KBM-7 (cell line): Measurements from ENCODE around the gene NCAM1.
"Not testable (repeated sequence)": the region's sequence is repeated elsewhere in the genome, so short reads cannot be mapped to it uniquely, and the experiment has no call there.

Experiments
- DNase-seq: peaks from one replicate; pipeline ENCODE4 v3.0.0-alpha.2; 2015
- in situ Hi-C: fragments of 300-500 bp; cut with MboI; formaldehyde crosslinking; loops from 2 replicates; pipeline ENCODE4 v1.14.3; 2020; ENCODE audit warnings: low sequenced_read_pairs, low pct_unique_long_range_greater_than_20kb, mixed read lengths

Gene NCAM1

DNA sequence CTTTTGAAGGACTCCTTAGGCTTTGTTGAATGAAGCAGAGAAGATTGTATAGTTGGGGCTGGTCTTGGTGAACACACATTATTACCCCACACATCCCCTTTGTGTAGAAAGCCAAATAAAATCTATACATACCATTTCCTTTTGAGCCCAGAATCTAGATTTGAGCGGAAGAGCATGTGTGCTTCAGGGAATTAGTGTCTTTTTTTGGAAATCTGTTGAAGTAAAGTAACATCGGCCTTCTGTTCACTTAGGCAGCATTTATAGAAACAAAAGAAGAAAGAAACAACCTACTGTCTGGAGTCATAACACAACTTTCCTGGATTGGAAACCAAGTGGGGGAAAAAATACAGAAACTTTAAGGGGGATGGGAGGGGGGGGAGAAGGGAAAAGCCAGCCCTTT, 315.2 kb downstream of the NCAM1 start:
- in situ Hi-C loops = no loop called here

DNA sequence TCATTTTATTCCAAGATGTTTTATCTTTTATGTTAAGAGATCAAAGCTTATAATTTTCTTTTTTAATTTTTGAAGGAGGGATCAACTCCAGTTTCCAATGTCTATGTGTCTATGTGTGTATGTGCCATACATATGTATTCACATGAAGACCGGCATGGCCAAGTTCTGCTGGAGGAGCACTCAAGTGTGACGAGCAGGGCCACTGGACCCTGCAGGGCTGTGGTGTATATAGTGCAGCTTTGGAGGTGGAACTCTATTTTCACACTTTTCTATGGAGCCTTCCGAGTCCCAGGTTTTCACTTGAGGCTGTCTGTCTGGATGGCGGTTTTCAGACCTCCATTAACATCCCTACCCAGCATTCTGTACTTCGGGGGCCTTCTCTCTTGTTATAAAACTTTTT, 316.7 kb downstream of the NCAM1 start:
- in situ Hi-C loops = no loop called here
- no peak for DNase-seq

More for the DNA sequence above, 315.2 kb downstream of the NCAM1 start:
- no peak for DNase-seq

- in situ Hi-C loops = no loop called here
- no peak for DNase-seq
Measured at GRCh38 chr11:113278481-113278880, 317.3 kb downstream of the NCAM1 start.

DNA sequence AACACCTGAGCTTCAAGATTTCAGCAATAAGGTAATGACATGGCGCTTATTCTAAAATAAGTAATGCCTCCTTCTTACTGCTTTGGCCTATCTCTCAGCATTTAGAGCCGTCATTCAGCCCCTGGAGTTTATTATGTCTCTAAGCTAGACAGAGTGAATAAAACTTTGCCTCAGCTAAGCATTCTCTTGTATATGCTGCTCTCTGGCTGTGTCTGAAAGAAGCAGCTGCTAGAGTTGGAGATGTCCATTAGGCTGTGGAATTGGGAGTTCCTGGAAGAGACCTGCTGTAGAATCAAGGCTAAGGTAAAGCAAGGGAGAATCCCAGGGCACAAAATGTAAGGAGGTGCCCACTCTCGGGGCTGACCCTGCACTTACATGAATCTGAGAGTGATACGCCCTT, 317.7 kb downstream of the NCAM1 start:
- DNase-seq = no peak

GRCh38 chr11:113279591-113279990, 318.4 kb downstream of the NCAM1 start:
- in situ Hi-C loops = no loop called here
- DNase-seq = no peak

More for the DNA sequence above, 317.7 kb downstream of the NCAM1 start:
- in situ Hi-C loops = no loop called here

GRCh38 chr11:113281052-113281725, 320.0 kb downstream of the NCAM1 start:
- in situ Hi-C loops = no loop called here
- no peak for DNase-seq

- DNase-seq = no peak
- in situ Hi-C loops = no loop called here
Measured at GRCh38 chr11:113282898-113283437, 321.7 kb downstream of the NCAM1 start.

DNA sequence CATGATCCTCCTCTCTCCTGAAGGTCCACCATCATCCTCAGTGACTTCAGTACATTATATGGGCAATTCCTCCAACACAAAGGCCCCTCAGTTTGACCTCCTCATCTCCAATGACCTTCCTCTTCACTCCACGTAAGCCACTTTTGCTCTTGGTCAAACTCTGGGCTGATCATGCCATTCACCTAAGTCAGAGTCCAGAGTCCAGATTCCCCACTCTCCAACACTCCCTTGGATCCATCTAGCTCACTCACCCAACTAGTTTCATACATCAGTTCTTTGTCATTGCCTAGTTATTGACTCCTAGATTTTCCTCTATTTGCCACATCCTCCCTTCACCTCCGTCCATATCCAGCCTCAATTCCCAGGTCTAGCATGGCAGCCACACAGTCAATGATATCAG, 322.7 kb downstream of the NCAM1 start:
- in situ Hi-C loops = no loop called here
- no peak for DNase-seq

DNA sequence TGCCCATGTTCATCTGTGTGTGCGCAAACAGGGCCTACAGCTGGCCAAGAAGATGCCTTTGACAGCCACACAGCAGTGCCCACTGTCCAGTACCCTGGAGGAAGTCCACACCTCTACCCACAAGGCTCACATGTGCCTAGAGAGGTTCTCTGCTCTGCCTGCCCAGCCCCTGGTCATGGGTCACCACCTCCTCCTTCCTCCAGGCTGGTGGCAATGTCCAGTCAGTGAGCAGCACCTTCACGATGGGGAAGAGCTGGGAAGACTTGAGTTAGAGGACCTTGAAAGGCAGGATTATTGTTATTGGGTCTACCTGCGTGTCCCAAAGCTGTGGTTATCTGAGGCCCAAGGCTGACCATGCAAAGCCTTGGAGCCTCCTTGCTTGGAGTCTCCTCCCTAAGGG, 324.8 kb downstream of the NCAM1 start:
- in situ Hi-C loops = no loop called here

GRCh38 chr11:113286509-113287497, 325.6 kb downstream of the NCAM1 start:
- in situ Hi-C loops = no loop called here
- DNase-seq = no peak

More for the DNA sequence above, 324.8 kb downstream of the NCAM1 start:
- no peak for DNase-seq

DNA sequence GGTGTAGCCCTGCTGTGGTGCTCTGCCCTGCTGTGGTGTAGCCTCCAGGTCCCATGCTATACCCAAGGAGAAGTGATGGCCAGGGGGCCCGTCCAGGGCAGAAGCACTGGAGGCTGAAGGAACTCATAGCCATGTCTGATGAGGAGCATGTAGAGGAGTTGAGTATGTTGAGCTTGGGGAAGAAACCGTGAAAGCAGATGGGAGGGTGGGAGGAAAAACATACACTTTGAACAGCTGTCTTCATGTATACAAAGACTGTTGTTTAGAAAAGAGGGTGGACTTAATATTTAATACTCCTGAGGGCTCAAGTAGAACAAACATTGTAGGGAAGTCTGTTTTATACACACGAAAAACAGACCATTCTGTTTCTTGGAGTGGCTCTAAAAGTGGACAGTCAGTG, 326.6 kb downstream of the NCAM1 start:
- in situ Hi-C loops = no loop called here
- DNase-seq = no peak

DNA sequence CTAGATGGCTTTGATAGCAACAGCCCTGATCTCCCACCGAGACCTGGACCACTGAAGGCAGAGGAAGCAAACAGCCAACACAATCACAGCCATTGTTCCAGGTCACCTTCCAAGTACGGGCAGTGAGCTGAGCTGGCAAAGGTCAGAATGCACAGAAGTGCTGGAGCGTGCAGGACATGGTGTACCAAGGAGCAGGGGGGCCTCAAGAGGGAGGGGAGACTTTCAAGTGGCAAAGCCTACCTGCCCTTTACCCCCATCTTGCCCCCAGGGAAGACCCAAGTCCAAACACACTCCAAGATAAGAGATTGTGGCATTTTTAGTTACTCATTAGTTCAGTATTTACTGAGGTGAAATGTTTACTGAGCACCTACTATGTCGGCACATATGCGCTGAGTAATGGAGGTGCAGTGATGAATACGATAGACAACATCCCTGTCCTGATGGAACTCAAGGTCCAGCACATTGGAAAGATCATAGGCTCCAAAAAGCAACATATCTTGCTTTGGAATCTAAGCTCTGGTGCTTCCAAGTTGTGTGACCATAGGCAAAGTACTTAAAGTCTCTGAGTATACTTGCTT, 327.2 kb downstream of the NCAM1 start:
- in situ Hi-C loops = no loop called here
- no peak for DNase-seq

DNA sequence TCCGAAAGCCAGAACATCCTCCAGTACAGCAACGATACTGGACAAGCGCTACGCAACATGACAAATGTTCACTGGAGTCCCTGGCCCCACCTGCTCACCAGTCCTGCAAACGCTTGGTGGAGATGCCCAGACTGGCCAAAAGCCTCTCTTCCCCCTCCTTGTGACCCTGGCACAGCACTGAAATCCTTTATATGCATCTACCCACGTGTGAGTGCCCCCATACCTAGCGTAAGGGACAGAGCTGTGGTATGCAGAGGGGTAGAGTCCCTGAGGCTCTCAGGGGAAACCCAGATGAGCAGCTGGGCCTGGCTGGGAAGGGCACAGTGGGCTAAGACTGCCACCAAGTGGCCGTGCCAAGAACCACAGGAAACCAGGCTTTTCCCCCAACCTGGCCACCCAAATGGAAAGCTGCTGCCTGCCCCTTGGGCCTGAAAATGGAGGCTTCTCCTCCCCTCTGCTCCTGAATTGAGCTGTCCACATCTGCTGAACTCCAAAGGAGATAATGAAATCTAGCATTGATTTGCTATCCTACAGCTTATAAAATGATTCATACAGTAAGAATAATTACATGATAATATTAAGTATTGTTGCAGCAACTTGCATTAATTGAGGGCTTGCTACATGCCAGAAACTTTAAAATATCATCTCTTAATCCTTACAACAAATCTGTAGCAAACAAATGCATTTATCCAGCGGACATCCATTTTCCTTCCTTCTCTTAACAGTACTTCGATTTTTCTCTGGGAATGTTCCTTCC, 328.4 kb downstream of the NCAM1 start:
- in situ Hi-C loops = no loop called here
- peak; percentile 69 for DNase-seq

GRCh38 chr11:113293936-113294335, 332.7 kb downstream of the NCAM1 start:
- DNase-seq = no peak
- in situ Hi-C loops = no loop called here

GRCh38 chr11:113295993-113296392, 334.8 kb downstream of the NCAM1 start:
- no peak for DNase-seq
- in situ Hi-C loops = no loop called here

- no peak for DNase-seq
- in situ Hi-C loops = no loop called here
Measured at GRCh38 chr11:113296447-113297205, 335.4 kb downstream of the NCAM1 start.

GRCh38 chr11:113298496-113298895, 337.3 kb downstream of the NCAM1 start:
- in situ Hi-C loops = not testable (repeated sequence)

GRCh38 chr11:113304916-113305315, 343.7 kb downstream of the NCAM1 start:
- no peak for DNase-seq
- in situ Hi-C loops = no loop called here

More at GRCh38 chr11:113298496-113298895, 337.3 kb downstream of the NCAM1 start:
- DNase-seq = not testable (repeated sequence)
